RWPE1 (cell line): Measurements from ENCODE around the gene SPTLC3.

Experiments used
- CTCF ChIA-PET: fragments of 350-600 bp; sonication (Branson Sonifier 250); formaldehyde crosslinking; extraction: SDS; loops from one replicate; lab custom pipeline; 2021; lab: Yijun Ruan, JAX
- POLR2A ChIA-PET: fragments of 400-600 bp; formaldehyde crosslinking; extraction: SDS; loops from one replicate; lab custom pipeline; 2020; ENCODE audit warnings: antibody characterized with exemption; ENCODE audit not compliant: low non-redundant PET; lab: Yijun Ruan, JAX
- DNase-seq: peaks from one replicate; pipeline ENCODE4 v3.0.0; 2012; ENCODE audit warnings: low spot score
- H3K27ac ChIP-seq: fragments of 450-650 bp; 2 replicates; pipeline ENCODE4 v1.5.1; 2017
- CTCF ChIP-seq: fragments of 450-650 bp; conservative IDR thresholded peaks from 2 replicates; pipeline ENCODE4 v1.5.1; 2017; ENCODE audit warnings: low read depth, mild to moderate bottlenecking

Gene SPTLC3

GRCh38 chr20:12999201-12999600, 9.6 kb upstream of the SPTLC3 start:
- DNase-seq: no peak
- ChIA-PET POLR2A (no interaction called here), CTCF (no interaction called here)
- no peak for TF ChIP-seq CTCF
- no peak overlapping the region for H3K27ac ChIP-seq

- H3K27ac ChIP-seq: no peak overlapping the region
- ChIA-PET CTCF (no interaction called here), POLR2A (no interaction called here)
- no peak for DNase-seq
- TF ChIP-seq CTCF: no peak
Measured at GRCh38 chr20:13002251-13002650, 6.5 kb upstream of the SPTLC3 start.

GRCh38 chr20:13006825-13007224, 1.9 kb upstream of the SPTLC3 start:
- no peak for TF ChIP-seq CTCF
- H3K27ac ChIP-seq: no peak overlapping the region
- peak; percentile 60 for DNase-seq
- CTCF ChIA-PET: no interaction called here
- POLR2A ChIA-PET: no interaction called here

GRCh38 chr20:13007596-13007995, 1.2 kb upstream of the SPTLC3 start:
- POLR2A ChIA-PET: no interaction called here
- CTCF ChIA-PET: no interaction called here
- no peak for DNase-seq
- no peak for TF ChIP-seq CTCF
- H3K27ac ChIP-seq: no peak overlapping the region

- peak; percentile 64 for DNase-seq
- no peak for TF ChIP-seq CTCF
- POLR2A ChIA-PET: interaction anchor here (0.7 kb wide), 1 partner anchor 17 kb away, joined by 5 read pairs; no protein-coding TSS in a partner anchor
- peak overlapping the region; percentile 63 for H3K27ac ChIP-seq
- CTCF ChIA-PET: interaction anchor here (0.7 kb wide), 1 partner anchor 626 kb away, joined by 4 read pairs; no protein-coding TSS in a partner anchor
Measured at GRCh38 chr20:13009682-13010406, 1.1 kb downstream of the SPTLC3 start.

- TF ChIP-seq CTCF: no peak
- DNase-seq: no peak
- CTCF ChIA-PET: interaction anchor here (0.7 kb wide), 1 partner anchor 17 kb away, joined by 4 read pairs; no protein-coding TSS in a partner anchor
- POLR2A ChIA-PET: no interaction called here
- no peak overlapping the region for H3K27ac ChIP-seq
Measured at GRCh38 chr20:13012886-13013285, 4.1 kb downstream of the SPTLC3 start.
